HG02588 (cell line): ENCODE measurements around the gene CCDC81.
A peak's percentile ranks its signal among the peaks of the same experiment; 100 is the strongest.

Source experiments
- ATAC-seq: cut with Tn5 transposase; IDR thresholded peaks from one replicate; pipeline ENCODE4 v1.9.1; 2021; ENCODE audit warnings: mild to moderate bottlenecking, moderate library complexity; ENCODE audit not compliant: unreplicated experiment

Gene CCDC81

DNA sequence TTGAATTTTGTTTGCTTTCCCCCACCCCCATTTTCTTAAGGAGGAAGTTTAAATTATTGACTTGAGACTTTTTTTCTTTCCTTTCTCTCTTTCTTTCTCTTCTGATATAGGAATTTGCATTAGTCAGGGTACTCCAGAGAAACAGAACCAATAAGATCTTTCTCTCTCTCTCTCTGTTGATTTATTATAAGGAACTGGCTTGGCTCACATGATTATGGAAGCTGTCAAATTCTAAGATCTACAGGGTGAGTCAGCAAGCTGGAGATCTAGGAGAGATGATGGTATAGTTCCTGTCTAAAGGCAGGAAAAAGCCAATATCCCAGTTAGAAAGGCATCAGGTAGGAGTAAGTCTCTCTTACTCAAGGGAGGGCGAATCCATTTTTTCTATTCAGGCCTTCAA lies 64.0 kb downstream of the CCDC81 start:
- no peak for ATAC-seq

DNA sequence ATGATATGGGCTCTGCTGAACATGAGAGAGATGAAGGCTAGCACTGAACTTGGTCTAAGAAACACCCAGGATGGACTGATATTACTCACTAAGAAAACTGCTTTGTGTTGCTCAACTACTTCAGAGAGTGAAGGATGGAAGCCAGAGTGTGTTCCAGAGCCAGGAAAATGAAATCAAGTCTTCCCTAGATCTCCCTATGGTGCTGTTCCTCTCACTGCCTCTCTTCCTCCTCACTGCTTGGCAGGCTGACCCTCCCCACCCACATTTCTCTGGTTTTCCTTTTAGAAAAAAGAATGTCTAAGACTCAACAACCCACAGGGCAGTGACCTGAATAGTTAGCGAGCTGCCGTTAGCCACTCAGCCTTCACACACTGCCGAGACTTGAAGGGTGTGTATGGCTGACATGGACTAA lies 65.6 kb downstream of the CCDC81 start:
- ATAC-seq, result no peak

DNA sequence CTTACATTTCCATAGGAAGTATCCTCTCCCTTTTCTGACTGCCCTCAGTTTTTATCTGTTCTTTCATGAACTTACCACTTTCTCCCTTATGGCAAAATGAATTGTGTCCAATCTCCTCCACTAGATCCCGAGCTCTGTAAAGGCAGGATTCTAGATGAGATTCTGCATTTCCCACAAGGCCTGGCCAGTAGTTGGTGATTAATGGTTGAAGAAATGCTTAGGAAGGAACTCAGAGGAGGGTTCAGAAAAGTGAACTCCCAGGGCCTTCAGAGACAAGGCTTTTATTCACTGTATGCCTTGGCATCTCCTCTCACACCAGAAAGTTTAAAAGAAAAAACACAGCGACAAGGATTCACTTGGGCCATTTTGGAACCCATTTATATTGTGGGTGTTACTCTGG lies 66.2 kb downstream of the CCDC81 start:
- ATAC-seq, result no peak

GRCh38 chr11:86442420-86442819 lies 67.7 kb downstream of the CCDC81 start:
- ATAC-seq, result no peak

DNA sequence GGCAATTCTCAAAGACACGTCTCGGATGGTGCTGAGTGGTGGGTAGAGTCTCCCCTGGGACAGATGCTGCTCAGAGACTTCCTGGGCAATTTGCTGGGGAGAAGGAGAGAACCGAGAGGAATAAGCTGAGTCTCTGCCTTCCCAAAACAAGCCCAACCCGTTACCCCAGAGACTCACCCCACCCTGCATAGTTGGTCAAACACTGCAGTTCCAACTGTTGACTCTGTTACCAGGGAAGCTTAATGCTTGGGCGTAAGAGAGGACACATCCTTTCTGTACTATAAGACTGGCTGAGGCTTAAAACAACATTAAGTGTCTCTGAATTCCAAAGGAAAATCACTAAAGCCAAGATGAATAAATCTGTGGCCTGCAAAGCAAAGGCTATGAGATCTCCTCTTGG lies 68.1 kb downstream of the CCDC81 start:
- no peak for ATAC-seq

DNA sequence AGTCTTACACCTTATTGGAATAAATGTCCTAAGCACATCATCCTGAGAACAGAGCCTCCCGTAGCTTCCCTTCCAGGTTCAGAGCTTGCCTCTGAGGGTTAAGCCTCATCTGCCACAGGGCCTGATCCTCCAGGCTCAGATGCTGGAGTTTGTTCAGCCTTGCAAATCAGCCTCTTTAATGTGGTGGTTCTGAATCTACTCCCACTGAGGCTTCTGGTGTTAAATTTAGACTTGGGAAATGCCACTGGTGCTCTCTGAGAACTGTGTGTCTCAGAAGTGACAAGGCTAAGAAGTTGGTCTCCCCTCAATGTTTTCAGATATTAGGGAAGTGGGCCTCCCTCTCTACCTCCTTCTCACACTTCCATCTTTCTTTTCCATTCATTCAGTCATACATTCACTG lies 68.7 kb downstream of the CCDC81 start:
- ATAC-seq, result peak; percentile 41

GRCh38 chr11:86444981-86445380 lies 70.3 kb downstream of the CCDC81 start:
- ATAC-seq, result peak; percentile 29

DNA sequence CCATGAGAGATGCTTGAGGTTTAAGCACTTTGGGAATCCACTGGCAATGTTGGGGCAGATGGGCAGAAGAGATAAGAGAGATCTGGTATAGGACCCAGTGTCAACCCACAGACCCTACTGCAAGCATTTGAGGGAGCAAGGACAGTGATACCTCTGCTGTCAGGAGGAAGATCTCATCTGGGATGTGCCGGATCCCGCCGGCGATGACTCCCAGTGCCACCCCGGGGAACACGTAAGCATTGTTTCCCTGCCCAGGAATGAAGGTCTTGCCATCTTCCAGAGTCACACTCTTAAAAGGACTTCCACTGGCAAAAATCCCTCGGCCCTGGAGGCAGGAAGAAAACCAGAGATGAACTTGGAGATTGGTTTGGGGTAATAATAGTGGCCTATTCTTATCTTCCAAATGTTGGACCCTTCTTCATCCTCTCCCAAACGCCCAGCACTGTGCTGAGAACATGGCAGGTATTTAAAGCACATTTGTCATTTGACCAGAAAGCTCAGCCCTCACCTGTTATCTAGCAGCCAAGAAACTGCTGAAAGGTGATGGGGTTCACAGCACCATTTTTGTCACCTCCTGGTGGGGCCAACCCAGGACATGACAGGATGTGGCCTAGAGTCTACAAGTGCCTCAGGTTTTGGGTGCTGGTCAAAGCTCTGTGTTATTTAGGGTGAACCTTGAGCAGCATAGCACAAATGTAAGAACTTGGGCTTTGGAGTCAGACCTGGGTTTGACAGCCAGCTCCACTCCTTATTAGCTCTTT lies 71.7 kb downstream of the CCDC81 start:
- ATAC-seq, result no peak

GRCh38 chr11:86446924-86447285 lies 72.2 kb downstream of the CCDC81 start:
- no peak for ATAC-seq

GRCh38 chr11:86447763-86448480 lies 73.2 kb downstream of the CCDC81 start:
- no peak for ATAC-seq

DNA sequence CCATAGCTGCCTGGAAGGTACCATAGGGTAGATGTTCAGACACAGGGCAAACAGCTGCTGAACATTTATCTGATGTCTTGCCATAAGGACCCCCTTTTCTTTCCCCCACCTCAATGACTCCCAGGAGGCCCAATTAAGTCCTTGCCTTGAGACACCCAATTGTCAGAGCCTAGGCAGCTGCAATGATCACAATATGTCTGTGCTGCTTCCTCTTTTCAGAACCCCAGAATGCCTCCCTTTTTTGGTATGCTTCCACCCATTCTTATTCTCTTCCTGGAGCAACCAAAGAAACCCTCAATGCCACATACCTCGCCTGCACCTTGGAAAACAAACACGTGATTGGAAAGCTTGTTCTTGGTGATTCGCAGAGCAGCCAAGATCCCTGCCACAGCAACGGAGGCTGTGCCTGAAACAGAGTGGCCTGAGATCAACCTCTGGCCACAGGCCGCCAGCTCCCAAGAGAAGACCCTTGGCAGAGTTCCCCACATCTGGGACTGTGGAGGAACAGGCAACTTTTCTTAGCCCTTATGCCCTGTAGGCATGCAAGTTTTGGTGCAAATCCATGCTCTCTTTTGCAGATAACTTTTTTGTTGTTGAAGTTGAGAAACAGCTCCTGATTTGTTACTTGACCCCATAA lies 75.4 kb downstream of the CCDC81 start:
- no peak for ATAC-seq

GRCh38 chr11:86453290-86454030 lies 78.8 kb downstream of the CCDC81 start:
- no peak for ATAC-seq

DNA sequence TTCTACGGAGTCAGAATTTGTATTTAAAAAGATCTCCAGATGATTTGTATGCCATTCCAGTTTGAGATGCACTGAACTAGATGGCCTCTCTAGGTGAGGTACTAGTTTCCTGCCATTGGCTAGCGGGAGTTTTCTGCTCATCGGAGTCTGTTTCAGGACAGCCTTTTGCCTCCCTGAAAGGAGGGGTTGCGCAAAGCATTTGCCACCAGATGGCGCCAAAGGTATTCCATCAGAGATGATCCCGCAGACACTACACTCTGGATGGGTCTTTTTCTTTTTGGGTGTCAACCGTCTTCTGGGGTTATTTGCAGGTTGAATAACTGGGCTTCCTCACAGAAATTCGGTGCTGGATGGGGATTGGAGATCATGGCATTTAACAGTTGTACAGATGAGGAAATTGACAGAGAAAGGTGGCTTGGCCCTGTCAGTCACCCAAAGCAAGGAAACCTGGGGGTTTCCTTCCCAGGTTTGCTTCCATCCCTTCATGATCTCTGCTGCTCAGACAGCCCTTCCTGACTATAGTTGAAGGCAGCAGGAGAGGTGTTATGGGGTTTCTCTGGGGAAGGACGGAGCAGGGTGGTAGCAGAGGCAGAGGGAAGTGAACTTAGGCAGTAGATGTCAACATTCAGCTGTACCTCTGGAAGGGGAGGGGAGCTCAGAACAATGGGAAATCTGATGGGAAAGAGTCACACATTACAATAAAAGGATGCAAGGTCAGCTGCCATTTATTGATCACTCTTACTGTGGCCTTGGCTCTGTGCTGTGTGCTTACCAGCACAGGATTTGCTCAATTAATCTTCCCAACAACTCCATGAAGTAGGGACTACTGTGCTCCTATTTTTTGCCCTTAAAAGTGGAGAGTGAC lies 81.6 kb downstream of the CCDC81 start:
- peak; percentile 83 for ATAC-seq

DNA sequence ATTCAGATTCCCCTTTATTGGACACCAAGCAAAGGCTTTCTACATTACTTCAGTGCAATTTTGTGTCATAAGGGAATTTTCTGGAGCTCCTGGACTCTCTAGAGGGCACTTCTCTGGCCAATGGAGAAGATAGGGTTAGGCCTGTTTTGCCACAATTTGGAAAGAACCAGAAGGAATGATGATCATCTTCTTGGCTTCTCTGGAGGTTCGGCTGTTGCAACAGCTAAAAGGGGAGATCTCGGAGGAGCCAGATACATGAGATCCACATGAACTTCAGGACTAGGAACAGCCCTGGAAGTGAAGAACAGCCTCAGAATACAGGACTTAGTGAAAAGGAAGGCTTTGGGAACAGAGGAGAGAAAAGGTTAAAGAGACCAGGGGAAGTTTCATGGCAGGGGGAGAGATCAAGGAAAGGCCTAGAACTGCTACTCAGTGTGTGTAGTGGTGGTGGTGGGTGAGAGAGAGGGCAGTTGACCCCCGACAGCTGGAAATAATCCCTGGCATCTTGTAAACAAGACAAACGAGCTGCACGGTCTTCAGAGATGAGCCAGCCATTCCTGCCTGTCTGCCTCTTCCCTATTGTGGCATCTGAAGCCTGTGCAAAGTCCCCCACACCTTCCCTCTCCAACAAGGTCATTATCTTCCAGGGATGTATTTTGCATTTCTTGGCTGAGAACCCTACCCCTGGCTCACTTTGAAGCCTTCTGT lies 83.8 kb downstream of the CCDC81 start:
- ATAC-seq, result no peak

- ATAC-seq, result no peak
These were observed 84.3 kb downstream of the CCDC81 start for GRCh38 chr11:86459002-86459385.

GRCh38 chr11:86459682-86460460 lies 85.2 kb downstream of the CCDC81 start:
- no peak for ATAC-seq

GRCh38 chr11:86460461-86461385 lies 86.0 kb downstream of the CCDC81 start:
- ATAC-seq, result no peak

DNA sequence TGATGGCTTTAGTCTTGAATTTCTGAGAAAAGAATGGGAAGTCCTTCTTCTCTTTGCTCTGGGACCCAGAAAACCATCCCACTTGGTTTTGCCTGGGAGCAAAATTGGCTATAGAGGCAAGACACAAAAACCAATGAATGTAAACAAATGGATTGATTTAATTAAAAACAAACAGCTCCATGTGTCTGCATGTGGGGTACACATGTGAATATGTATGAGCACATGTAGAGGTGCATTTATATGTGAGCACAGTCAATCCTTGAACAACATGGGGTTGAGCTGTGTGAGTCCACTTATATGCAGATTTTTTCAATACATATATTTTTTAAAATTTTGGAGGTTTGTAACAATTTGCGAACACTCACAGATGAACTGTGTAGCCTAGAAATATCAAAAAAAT lies 87.2 kb downstream of the CCDC81 start:
- no peak for ATAC-seq
